Left ventricle myocardium inferior (tissue), 1 donor: ENCODE results near the gene NRAP. TPM values are rescaled to one million over a fixed set of nuclear protein-coding genes. Genes with fewer than 3 reads are reported as not detected.

Source experiments
- DNase-seq: peaks from one replicate; pipeline ENCODE4 v3.0.0-alpha.2; 2020
- H3K27ac ChIP-seq: fragments of 200-600 bp; replicated peaks from 2 replicates; pipeline ENCODE4 v1.8.0; 2021
- H3K27me3 ChIP-seq: fragments of 200-600 bp; 2 replicates; pipeline ENCODE4 v1.8.0; 2021; ENCODE audit warnings: low read depth
- H3K36me3 ChIP-seq: fragments of 200-600 bp; 2 replicates; pipeline ENCODE4 v1.8.0; 2021
- H3K4me1 ChIP-seq: fragments of 200-600 bp; 2 replicates; pipeline ENCODE4 v1.8.0; 2021
- H3K4me3 ChIP-seq: fragments of 200-600 bp; 2 replicates; pipeline ENCODE4 v1.8.0; 2021; ENCODE audit warnings: mild to moderate bottlenecking, moderate library complexity
- H3K9me3 ChIP-seq: fragments of 200-600 bp; replicated peaks from 2 replicates; pipeline ENCODE4 v1.8.0; 2021
- CTCF ChIP-seq: fragments of 200-600 bp; IDR thresholded peaks from 2 replicates; pipeline ENCODE4 v1.8.0; 2021; ENCODE audit warnings: antibody characterized with exemption, mild to moderate bottlenecking, borderline replicate concordance
- intact Hi-C: fragments of 100-400 bp; cut with micrococcal nuclease; formaldehyde crosslinking; loops from one replicate; pipeline ENCODE4 v1.11.0; 2022
- total RNA-seq: library from RNA; stranded (reverse); fragmentation: NEBNext Ultra II Directional; extraction: Animal tissue kit (Norgen Biotek cat#: 25700); gene quantifications from one replicate; pipeline ENCODE4 v1.2.1, GENCODE V29; 2021
- donor health status: DM: no; HTN: yes; CAD: no; lungs with severe emphysema.

The NRAP gene
- total RNA-seq, 1 donor from 2014 or later = 1,025 TPM

DNA sequence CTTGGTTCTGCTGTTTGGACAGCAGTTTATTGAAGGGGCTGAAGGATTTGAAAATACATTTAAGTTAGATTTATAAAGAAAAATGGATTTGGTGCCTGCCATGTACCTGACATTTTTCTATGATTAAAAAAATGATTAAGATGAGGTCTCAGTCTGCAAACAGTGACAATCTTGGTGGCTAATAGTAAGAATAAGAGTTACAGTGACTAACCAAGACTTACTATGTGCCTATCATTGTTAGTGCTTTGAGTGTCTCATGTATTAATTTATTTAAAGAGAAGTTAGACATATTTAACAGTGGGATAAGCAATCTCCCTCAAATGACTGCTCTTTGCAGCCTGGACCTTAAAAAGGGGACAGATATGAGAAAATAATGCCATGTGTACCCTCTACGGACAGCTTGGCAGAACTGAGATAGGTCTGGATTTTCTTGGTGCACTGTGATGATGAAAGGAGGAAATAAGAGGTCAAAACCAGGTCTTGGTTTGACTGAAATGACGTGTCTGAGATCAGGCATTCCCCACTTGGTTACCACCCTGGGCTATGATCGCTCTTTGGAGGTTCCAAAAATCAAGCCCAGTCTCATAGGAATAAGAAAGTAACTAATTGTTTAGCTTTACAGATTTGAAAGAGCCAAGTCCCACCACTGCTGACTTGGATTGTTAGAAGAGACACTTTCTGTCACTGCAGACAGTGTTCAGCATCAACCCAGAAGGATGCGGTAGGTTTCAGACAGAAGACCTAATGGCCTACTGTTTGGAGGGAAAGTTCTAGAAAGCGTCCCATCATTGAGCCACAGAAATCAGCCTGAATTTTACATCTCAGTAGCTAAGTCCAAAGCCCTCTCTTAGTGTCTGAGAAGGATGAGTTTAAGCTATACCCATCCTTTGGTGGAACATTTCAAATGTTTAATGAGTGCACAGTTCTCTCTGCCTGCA lies 18.0 kb upstream of the NRAP start:
- Histone ChIP-seq H3K4me3 (peak overlapping the region; percentile 87), H3K27ac (no peak overlapping the region), H3K4me1 (peaks cover 28% of the 10 kb centered on the region), H3K27me3 (no peaks in the 10 kb centered on the region), H3K36me3 (no peaks in the 10 kb centered on the region), H3K9me3 (peaks cover 28% of the 10 kb centered on the region)
- intact Hi-C loops = no loop called here
- no peak for TF ChIP-seq CTCF
- DNase-seq = no peak

- H3K27ac ChIP-seq = peak overlapping the region; percentile 95
- no peak for TF ChIP-seq CTCF
- H3K4me3 ChIP-seq = peak overlapping the region; percentile 87
- no peaks in the 10 kb centered on the region for H3K27me3 ChIP-seq
- DNase-seq = peak; percentile 30
- H3K9me3 ChIP-seq = peaks cover 15% of the 10 kb centered on the region
- no peaks in the 10 kb centered on the region for H3K36me3 ChIP-seq
- H3K4me1 ChIP-seq = peaks cover 28% of the 10 kb centered on the region
- intact Hi-C loops = no loop called here
Measured at GRCh38 chr10:113680190-113681111, 16.6 kb upstream of the NRAP start.

DNA sequence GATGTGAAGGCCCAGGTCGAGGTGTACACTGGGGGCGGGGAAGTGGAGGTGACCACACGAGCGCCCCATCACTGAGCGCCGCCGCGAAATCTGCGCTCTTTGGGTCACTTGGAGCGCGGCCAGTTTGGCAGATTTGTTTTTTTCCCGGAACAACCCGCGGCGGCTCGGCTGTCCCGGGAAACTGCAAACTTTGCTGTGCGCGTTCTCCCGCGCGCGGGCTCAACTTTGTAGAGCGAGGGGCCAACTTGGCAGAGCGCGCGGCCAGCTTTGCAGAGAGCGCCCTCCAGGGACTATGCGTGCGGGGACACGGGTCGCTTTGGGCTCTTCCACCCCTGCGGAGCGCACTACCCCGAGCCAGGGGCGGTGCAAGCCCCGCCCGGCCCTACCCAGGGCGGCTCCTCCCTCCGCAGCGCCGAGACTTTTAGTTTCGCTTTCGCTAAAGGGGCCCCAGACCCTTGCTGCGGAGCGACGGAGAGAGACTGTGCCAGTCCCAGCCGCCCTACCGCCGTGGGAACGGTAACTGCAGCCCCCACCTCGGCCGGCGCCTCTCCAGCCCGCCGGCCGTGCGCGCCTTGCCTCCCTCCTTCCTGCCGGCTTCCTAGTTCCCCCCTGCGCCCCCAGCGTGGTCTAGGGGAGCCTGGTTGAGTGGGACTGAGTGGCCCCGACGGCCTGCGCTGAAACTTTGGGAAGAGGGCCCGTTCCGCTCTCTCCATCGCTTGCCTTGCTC lies 15.8 kb upstream of the NRAP start, which contains the start of gene CASP7:
TSS of gene CASP7 (plus strand) at position 450 of the 727 bp plus-strand sequence. CDS start 17,582 bp downstream, outside the sequence.
- peak; percentile 82 for DNase-seq
- Histone ChIP-seq H3K27me3 (no peaks in the 10 kb centered on the region), H3K4me3 (peak within 1 kb of the TSS; percentile 87), H3K27ac (peak within 1 kb of the TSS; percentile 95), H3K36me3 (no peaks in the 10 kb centered on the region), H3K9me3 (peaks cover 6% of the 10 kb centered on the region), H3K4me1 (peaks cover 28% of the 10 kb centered on the region)
- intact Hi-C loops = no loop called here
- TF ChIP-seq CTCF = no peak

DNA sequence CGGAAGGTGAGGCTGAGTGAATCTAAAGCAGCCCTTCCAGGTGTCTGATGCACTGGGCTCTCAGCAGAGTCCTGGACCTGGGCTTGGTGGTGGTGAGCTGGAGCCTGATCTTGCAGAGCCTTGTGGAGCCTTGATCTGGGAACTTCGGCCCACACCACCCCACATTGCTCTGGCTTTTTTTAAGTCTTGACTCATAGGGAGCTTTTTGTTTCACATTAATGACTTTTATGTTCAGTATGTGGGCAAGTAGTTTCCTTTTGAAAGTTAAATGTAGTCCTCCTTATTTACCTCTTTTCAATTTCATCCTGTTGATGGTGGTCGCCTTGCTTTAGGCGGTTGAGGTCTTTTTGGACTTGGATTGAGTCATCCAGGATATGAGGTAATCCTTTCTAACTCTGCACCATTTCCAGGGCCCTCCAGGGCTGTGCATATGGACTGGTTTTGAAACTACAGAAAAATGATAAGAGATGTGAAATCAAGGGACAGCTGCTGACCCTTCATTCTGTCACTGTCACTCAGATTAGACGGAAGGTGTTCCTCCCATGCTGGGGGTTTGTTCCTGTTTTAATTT lies 2.9 kb upstream of the NRAP start:
- DNase-seq = no peak
- intact Hi-C loops = no loop called here
- no peaks in the 10 kb centered on the region for H3K27me3 ChIP-seq
- no peak overlapping the region for H3K4me3 ChIP-seq
- H3K9me3 ChIP-seq = peaks cover 8% of the 10 kb centered on the region
- TF ChIP-seq CTCF = no peak
- H3K4me1 ChIP-seq = peaks cover 6% of the 10 kb centered on the region
- H3K36me3 ChIP-seq = no peaks in the 10 kb centered on the region
- no peak overlapping the region for H3K27ac ChIP-seq
